Panc1 (cell line): ENCODE data around the gene CDSN. TPM values are rescaled to one million over a fixed set of nuclear protein-coding genes. Genes with fewer than 3 reads are reported as not detected.

ENCODE experiments used
- ATAC-seq: fragments of 200-7000 bp; cut with Tn5 transposase; 2 replicates; pipeline ENCODE4 v1.9.1; 2020; ENCODE audit warnings: mild to moderate bottlenecking, moderate library complexity
- BruUV-seq: library from RNA; stranded (reverse); fragments of 400-500 nt; replicated peaks from 2 replicates; lab custom pipeline; 2021; lab: Mats Ljungman, UMichigan
- CTCF ChIA-PET: fragments of 300-600 bp; sonication (Branson Sonifier 250); formaldehyde crosslinking; loops from one replicate; lab custom pipeline; 2022; ENCODE audit warnings: antibody characterized with exemption; lab: Charles Lee
- POLR2A ChIA-PET: fragments of 300-600 bp; sonication (Branson Sonifier 250); formaldehyde crosslinking; loops from one replicate; lab custom pipeline; 2022; ENCODE audit warnings: antibody characterized with exemption; lab: Charles Lee
- DNase-seq: peaks from one replicate; pipeline ENCODE4 v3.0.0-alpha.2; 2010; ENCODE audit warnings: low read depth, low spot score
- H3K27ac ChIP-seq: 2 replicates; pipeline ENCODE4 v1.5.1; 2011; ENCODE audit warnings: mild to moderate bottlenecking, low read length, inconsistent platforms
- H3K27me3 ChIP-seq: fragments of 200-500 bp; sonication (Bioruptor generic); 2 replicates; pipeline ENCODE4 v1.6.0; 2014; ENCODE audit warnings: low read length, inconsistent platforms; ENCODE audit not compliant: control insufficient read depth, insufficient read depth
- H3K36me3 ChIP-seq: fragments of 200-500 bp; sonication (Bioruptor generic); 2 replicates; pipeline ENCODE4 v1.5.1; 2014; ENCODE audit warnings: inconsistent platforms, mild to moderate bottlenecking, low read length, moderate library complexity; ENCODE audit not compliant: control insufficient read depth, insufficient read depth
- H3K4me1 ChIP-seq: 2 replicates; pipeline ENCODE4 v1.5.1; 2011; ENCODE audit warnings: inconsistent platforms, mild to moderate bottlenecking, low read length, moderate library complexity; ENCODE audit not compliant: control insufficient read depth, insufficient read depth
- H3K4me3 ChIP-seq, 2 experiments: 2 replicates each; pipeline ENCODE4 v1.5.1; 2011 to 2012; ENCODE audit warnings: low read depth in 2 of 2, low read length in 2 of 2, mild to moderate bottlenecking in 2 of 2, inconsistent platforms in 1 of 2, moderate library complexity in 1 of 2
- H3K9me3 ChIP-seq: fragments of 200-500 bp; sonication (Bioruptor generic); 2 replicates; pipeline ENCODE4 v1.5.1; 2014; ENCODE audit warnings: low read depth, mild to moderate bottlenecking, inconsistent platforms, low read length, moderate library complexity; ENCODE audit not compliant: control insufficient read depth, insufficient read depth
- POLR2AphosphoS5 ChIP-seq: IDR thresholded peaks from 2 replicates; pipeline ENCODE4 v1.6.1; 2012; ENCODE audit warnings: mild to moderate bottlenecking, low read depth, low read length, moderate library complexity
- SIN3A ChIP-seq: IDR thresholded peaks from 2 replicates; pipeline ENCODE4 v1.6.1; 2012; ENCODE audit warnings: low read depth, mild to moderate bottlenecking, low read length, moderate library complexity, borderline replicate concordance; ENCODE audit not compliant: insufficient read depth
- TCF7L2 ChIP-seq: IDR thresholded peaks from 2 replicates; pipeline ENCODE4 v1.6.1; 2011; ENCODE audit warnings: mild to moderate bottlenecking, low read depth, low read length, inconsistent platforms
- in situ Hi-C: cut with HindIII; loops from 2 replicates; pipeline ENCODE4 v1.10.0; 2016; ENCODE audit warnings: low sequenced_read_pairs, low pct_unique_long_range_greater_than_20kb
- intact Hi-C: fragments of 100-400 bp; cut with micrococcal nuclease; formaldehyde crosslinking; loops from one replicate; pipeline ENCODE4 v1.10.0; 2022; ENCODE audit not compliant: unreplicated experiment
- total RNA-seq: library from RNA; stranded (reverse); gene quantifications from one replicate; pipeline ENCODE4 v1.2.1, GENCODE V29; 2021; ENCODE audit not compliant: unreplicated experiment
- TF ChIP-seq, protein P1 (sequence below): fragments of 450-650 bp; IDR thresholded peaks from 2 replicates; pipeline ENCODE4 v1.5.1; 2017; ENCODE audit warnings: mild to moderate bottlenecking
- TF ChIP-seq, protein P2 (sequence below), 2 experiments: IDR thresholded peaks; 2 replicates each; pipeline ENCODE4 v1.6.1; 2011 to 2012; ENCODE audit warnings: low read depth in 2 of 2, control low read depth in 1 of 2, low read length in 1 of 2, mild to moderate bottlenecking in 1 of 2, moderate library complexity in 1 of 2; ENCODE audit not compliant: insufficient read depth in 1 of 2

The CDSN gene
- total RNA-seq, 1 experiment from 2014 or later: not detected

DNA sequence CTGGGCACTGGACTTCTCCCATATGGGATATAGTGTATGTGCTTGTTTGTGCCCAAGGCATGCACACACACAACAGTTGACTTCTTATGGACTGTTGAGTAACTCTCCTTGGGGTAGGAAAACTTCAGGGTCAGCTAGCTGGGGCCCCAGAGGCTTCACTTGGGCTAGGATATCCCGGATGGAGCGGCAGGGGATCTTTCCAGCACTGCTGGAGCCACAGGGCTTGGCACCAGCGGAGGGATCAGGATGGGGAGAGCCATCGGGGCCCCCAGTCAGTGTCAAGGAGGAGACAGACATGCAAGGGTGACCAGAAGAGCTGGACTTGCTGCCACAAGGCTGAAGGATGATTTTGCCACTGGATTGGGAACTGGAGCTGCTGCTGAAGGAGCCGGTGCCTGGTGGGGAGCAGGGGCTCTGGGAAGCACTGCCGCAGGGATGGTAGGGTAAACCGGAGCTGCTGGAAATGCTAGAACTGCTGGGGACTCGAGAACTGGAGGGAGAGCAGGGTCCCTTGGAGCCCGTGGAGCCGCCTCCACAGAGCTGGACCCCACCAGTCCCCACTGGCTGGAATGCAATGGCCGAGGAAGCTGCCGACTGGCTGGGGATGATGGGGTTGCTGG lies 4.2 kb downstream of the CDSN start:
- TF ChIP-seq POLR2AphosphoS5 (no peak), TCF7L2 (no peak), SIN3A (no peak)
- TF ChIP-seq, protein P1, sequence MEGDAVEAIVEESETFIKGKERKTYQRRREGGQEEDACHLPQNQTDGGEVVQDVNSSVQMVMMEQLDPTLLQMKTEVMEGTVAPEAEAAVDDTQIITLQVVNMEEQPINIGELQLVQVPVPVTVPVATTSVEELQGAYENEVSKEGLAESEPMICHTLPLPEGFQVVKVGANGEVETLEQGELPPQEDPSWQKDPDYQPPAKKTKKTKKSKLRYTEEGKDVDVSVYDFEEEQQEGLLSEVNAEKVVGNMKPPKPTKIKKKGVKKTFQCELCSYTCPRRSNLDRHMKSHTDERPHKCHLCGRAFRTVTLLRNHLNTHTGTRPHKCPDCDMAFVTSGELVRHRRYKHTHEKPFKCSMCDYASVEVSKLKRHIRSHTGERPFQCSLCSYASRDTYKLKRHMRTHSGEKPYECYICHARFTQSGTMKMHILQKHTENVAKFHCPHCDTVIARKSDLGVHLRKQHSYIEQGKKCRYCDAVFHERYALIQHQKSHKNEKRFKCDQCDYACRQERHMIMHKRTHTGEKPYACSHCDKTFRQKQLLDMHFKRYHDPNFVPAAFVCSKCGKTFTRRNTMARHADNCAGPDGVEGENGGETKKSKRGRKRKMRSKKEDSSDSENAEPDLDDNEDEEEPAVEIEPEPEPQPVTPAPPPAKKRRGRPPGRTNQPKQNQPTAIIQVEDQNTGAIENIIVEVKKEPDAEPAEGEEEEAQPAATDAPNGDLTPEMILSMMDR: no peak
- TF ChIP-seq, protein P2, sequence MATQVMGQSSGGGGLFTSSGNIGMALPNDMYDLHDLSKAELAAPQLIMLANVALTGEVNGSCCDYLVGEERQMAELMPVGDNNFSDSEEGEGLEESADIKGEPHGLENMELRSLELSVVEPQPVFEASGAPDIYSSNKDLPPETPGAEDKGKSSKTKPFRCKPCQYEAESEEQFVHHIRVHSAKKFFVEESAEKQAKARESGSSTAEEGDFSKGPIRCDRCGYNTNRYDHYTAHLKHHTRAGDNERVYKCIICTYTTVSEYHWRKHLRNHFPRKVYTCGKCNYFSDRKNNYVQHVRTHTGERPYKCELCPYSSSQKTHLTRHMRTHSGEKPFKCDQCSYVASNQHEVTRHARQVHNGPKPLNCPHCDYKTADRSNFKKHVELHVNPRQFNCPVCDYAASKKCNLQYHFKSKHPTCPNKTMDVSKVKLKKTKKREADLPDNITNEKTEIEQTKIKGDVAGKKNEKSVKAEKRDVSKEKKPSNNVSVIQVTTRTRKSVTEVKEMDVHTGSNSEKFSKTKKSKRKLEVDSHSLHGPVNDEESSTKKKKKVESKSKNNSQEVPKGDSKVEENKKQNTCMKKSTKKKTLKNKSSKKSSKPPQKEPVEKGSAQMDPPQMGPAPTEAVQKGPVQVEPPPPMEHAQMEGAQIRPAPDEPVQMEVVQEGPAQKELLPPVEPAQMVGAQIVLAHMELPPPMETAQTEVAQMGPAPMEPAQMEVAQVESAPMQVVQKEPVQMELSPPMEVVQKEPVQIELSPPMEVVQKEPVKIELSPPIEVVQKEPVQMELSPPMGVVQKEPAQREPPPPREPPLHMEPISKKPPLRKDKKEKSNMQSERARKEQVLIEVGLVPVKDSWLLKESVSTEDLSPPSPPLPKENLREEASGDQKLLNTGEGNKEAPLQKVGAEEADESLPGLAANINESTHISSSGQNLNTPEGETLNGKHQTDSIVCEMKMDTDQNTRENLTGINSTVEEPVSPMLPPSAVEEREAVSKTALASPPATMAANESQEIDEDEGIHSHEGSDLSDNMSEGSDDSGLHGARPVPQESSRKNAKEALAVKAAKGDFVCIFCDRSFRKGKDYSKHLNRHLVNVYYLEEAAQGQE (IDR thresholded peaks at IDR 0.05; ENCODE audit: insufficient read depth in 1 of 2, low read depth in 2 of 2, low read length in 1 of 2): no peak
- DNase-seq: no peak
- H3K4me3 ChIP-seq: no peak overlapping the region
- no peak overlapping the region for H3K27ac ChIP-seq
- intact Hi-C loops: no loop called here
- H3K9me3 ChIP-seq: no peaks in the 10 kb centered on the region
- H3K27me3 ChIP-seq: no peaks in the 10 kb centered on the region
- peaks cover 19% of the 10 kb centered on the region for H3K4me1 ChIP-seq
- ChIA-PET CTCF (interaction anchor here (1.1 to 1.5 kb wide), 2 partner anchors 13 to 29 kb away, joined by 4 to 5 read pairs; no protein-coding TSS in a partner anchor), POLR2A (no interaction called here)
- H3K36me3 ChIP-seq: no peaks in the 10 kb centered on the region
- TSS peak; percentile 79 for BruUV-seq
- in situ Hi-C loops: no loop called here
- no peak for ATAC-seq

DNA sequence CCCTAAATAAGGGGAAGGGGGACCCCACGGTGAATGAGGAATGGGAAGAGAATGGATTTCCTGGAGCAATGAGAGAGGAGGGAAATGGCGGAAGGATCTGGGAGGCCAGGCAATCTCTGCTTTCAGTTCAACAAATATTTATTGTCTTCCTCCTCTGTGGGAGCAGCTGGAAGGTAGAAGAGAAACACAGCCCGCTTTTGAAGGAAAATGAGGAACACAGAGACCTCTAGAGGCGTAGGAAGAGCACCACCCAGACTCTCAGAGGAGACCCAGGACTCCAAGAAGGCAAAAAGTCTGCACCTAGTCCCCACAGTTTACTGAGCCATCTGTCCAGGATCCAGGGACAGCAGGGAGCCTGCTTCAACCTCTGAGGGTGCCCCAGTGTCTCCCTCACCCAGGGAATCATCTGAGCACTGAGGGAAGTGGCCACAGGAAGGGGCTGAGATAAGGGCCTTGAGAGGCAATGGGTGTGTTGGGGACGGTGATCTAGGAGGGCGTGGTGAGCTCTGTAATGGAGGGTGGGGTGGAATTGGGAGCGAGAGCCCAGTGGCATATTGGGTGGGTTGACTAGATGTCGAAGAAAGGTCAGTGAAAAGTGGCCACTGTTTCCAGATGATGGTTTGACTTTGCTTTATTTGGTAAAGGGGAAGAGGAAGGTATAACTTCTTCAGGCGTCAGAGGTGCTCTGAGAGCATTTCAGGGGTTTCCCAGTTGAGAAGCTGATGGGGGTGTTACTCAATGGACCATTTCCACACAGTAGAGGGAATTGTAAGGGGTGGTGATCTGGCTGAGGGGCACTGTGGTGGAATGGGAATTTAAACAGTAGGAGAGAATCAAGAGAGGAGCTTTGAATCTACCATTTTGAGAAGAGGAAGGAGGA lies 5.0 kb downstream of the CDSN start:
- H3K4me1 ChIP-seq: peaks cover 22% of the 10 kb centered on the region
- intact Hi-C loops (no loop called here), in situ Hi-C loops (no loop called here)
- H3K36me3 ChIP-seq: no peaks in the 10 kb centered on the region
- ChIA-PET CTCF (interaction anchor here (1.5 kb wide), 1 partner anchor 28 kb away, joined by 5 read pairs; no protein-coding TSS in a partner anchor), POLR2A (interaction anchor here (0.7 kb wide), 1 partner anchor 395 kb away, joined by 3 read pairs; the partner anchor contains the start of gene TUBB)
- no TSS peak for BruUV-seq
- TF ChIP-seq TCF7L2: no peak
- no peak for TF ChIP-seq SIN3A
- TF ChIP-seq POLR2AphosphoS5: no peak
- TF ChIP-seq, protein P2 (IDR thresholded peaks at IDR 0.05; ENCODE audit: insufficient read depth in 1 of 2, low read depth in 2 of 2, low read length in 1 of 2): no peak
- TF ChIP-seq, protein P1: no peak
- peak overlapping the region; percentile 67 for H3K27ac ChIP-seq
- ATAC-seq (peak; percentile 60), DNase-seq (no peak)
- no peaks in the 10 kb centered on the region; the same call in 1 of the 2 replicates for H3K27me3 ChIP-seq
- peak overlapping the region; percentile 9 to 45; a peak in 3 of 4 replicates for H3K4me3 ChIP-seq
- no peaks in the 10 kb centered on the region for H3K9me3 ChIP-seq
